ENCODE results near the gene SELENOW.
"Not testable (repeated sequence)": the region's sequence is repeated elsewhere in the genome, so short reads cannot be mapped to it uniquely, and the experiment has no call there.

The SELENOW gene

GRCh38 chr19:47781590-47782262 lies 3.2 kb downstream of the SELENOW start:
- no peak for DNase-seq (ENCODE audit: low read depth in 1 of 2, low spot score in 1 of 2)

GRCh38 chr19:47786566-47786965 lies 8.1 kb downstream of the SELENOW start:
- no peak for DNase-seq (ENCODE audit: low read depth in 1 of 2, low spot score in 1 of 2)

- not testable (repeated sequence) for DNase-seq (ENCODE audit: low read depth in 1 of 2, low spot score in 1 of 2)
These were observed 8.8 kb downstream of the SELENOW start for GRCh38 chr19:47787307-47787706.

GRCh38 chr19:47789811-47790210 lies 11.3 kb downstream of the SELENOW start:
- not testable (repeated sequence) for DNase-seq (ENCODE audit: low read depth in 1 of 2, low spot score in 1 of 2)

GRCh38 chr19:47790398-47790814 lies 11.9 kb downstream of the SELENOW start:
- DNase-seq (ENCODE audit: low read depth in 1 of 2, low spot score in 1 of 2) = peak; percentile 77 to 84

- no peak for DNase-seq (ENCODE audit: low read depth in 1 of 2, low spot score in 1 of 2)
These were observed 14.1 kb downstream of the SELENOW start for GRCh38 chr19:47792616-47793015.

GRCh38 chr19:47794526-47794925 lies 16.0 kb downstream of the SELENOW start:
- no peak for DNase-seq (ENCODE audit: low read depth in 1 of 2, low spot score in 1 of 2)

- no peak for DNase-seq (ENCODE audit: low read depth in 1 of 2, low spot score in 1 of 2)
These were observed 18.3 kb downstream of the SELENOW start for GRCh38 chr19:47796785-47797184.

- no peak for DNase-seq (ENCODE audit: low read depth in 1 of 2, low spot score in 1 of 2)
These were observed 19.7 kb downstream of the SELENOW start for GRCh38 chr19:47797996-47798903.

GRCh38 chr19:47798904-47799266 lies 20.4 kb downstream of the SELENOW start:
- no peak for DNase-seq (ENCODE audit: low read depth in 1 of 2, low spot score in 1 of 2)

GRCh38 chr19:47801270-47801669 lies 22.8 kb downstream of the SELENOW start:
- DNase-seq (ENCODE audit: low read depth in 1 of 2, low spot score in 1 of 2) = no peak

- DNase-seq (ENCODE audit: low read depth in 1 of 2, low spot score in 1 of 2) = no peak
These were observed 24.1 kb downstream of the SELENOW start for GRCh38 chr19:47802521-47803043.

- DNase-seq (ENCODE audit: low read depth in 1 of 2, low spot score in 1 of 2) = not testable (repeated sequence)
These were observed 24.6 kb downstream of the SELENOW start for GRCh38 chr19:47803148-47803547.

GRCh38 chr19:47803671-47804070 lies 25.2 kb downstream of the SELENOW start:
- not testable (repeated sequence) for DNase-seq (ENCODE audit: low read depth in 1 of 2, low spot score in 1 of 2)

GRCh38 chr19:47804451-47804850 lies 25.9 kb downstream of the SELENOW start, which contains the start of gene TPRX1:
Gene TPRX1, minus strand, starts transcription at chr19:47804551. Its CDS starts 12 bp downstream, at chr19:47804539.
- not testable (repeated sequence) for DNase-seq (ENCODE audit: low read depth in 1 of 2, low spot score in 1 of 2)

GRCh38 chr19:47805313-47805712 lies 26.8 kb downstream of the SELENOW start:
- DNase-seq (ENCODE audit: low read depth in 1 of 2, low spot score in 1 of 2) = no peak

- no peak for DNase-seq (ENCODE audit: low read depth in 1 of 2, low spot score in 1 of 2)
These were observed 27.9 kb downstream of the SELENOW start for GRCh38 chr19:47806435-47806834.

GRCh38 chr19:47813304-47813994 lies 34.9 kb downstream of the SELENOW start:
- peak; percentile 61 to 65 for DNase-seq (ENCODE audit: low read depth in 1 of 2, low spot score in 1 of 2)

GRCh38 chr19:47813995-47814328 lies 35.5 kb downstream of the SELENOW start:
- no peak for DNase-seq (ENCODE audit: low read depth in 1 of 2, low spot score in 1 of 2)

- DNase-seq (ENCODE audit: low read depth in 1 of 2, low spot score in 1 of 2) = not testable (repeated sequence)
These were observed 37.8 kb downstream of the SELENOW start for GRCh38 chr19:47816270-47816669.

GRCh38 chr19:47818221-47818620 lies 39.7 kb downstream of the SELENOW start:
- not testable (repeated sequence) for DNase-seq (ENCODE audit: low read depth in 1 of 2, low spot score in 1 of 2)
